ENCODE measurements around the gene HRC. TPM values are rescaled to one million over a fixed set of nuclear protein-coding genes. Genes with fewer than 3 reads are reported as not detected.

Gene HRC
- total and polyA plus RNA-seq, 7 experiments from 2014 or later, result not detected

DNA sequence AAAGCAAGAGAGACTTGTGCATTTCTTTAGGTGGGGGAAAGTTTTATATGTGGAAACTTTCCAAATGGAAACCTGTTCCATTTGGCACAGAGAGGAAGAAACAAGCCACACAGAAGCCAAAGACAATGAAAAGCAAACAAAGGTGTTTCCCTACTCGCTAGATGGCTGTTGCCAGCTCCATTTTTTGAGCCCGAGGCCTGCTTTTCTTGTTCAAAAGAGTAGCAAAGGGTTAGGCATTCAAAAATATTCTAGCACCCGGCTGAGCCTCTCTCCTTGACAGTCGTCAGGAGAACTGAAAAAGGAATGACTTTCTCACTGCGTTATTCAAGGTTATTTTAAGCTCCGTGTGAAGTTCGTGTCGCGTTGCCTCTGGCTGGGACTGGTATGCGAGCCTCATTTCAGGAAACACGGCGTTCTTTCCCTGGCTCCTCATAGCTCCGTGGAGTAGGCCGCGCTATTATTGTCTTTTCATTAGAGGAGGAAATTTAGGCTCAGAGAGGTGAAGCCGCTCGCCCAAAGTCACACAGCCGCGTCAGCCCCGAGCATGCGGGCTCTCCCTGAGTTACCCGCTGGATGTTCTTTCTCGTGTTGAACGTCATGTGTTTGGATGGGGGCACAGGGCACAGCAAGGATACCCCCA, 10.0 kb upstream of the HRC start:
- H3K27ac Mint-ChIP-seq, result no peak overlapping the region
- Histone ChIP-seq H3K4me1 (ENCODE audit: control insufficient read depth in 2 of 2, insufficient read depth in 2 of 2, low read length in 2 of 2) (no peaks in the 10 kb centered on the region), H3K27me3 (ENCODE audit: control insufficient read depth in 2 of 2, insufficient read depth in 2 of 2, low read length in 2 of 2) (no peaks in the 10 kb centered on the region), H3K9me3 (ENCODE audit: control insufficient read depth in 2 of 3, low read length in 3 of 3) (no peaks in the 10 kb centered on the region), H3K36me3 (ENCODE audit: control insufficient read depth in 2 of 3, insufficient read depth in 3 of 3, low read length in 3 of 3) (no peaks in the 10 kb centered on the region), H3K4me3 (ENCODE audit: low read length) (no peak overlapping the region), H3K27ac (ENCODE audit: low read depth, low read length) (no peak overlapping the region)
- H3K4me1 Mint-ChIP-seq, result no peaks in the 10 kb centered on the region
- no peak overlapping the region for H3K4me3 Mint-ChIP-seq
- intact Hi-C loops (cut with micrococcal nuclease), result no loop called here
- ChIA-PET CTCF (interaction anchor here (1.9 kb wide), 1 partner anchor 19 kb away, joined by 4 read pairs; no protein-coding TSS in a partner anchor), POLR2A (no interaction called here)
- H3K36me3 Mint-ChIP-seq, result no peaks in the 10 kb centered on the region
- ATAC-seq (no peak), DNase-seq (no peak)
- H3K9me3 Mint-ChIP-seq, result no peaks in the 10 kb centered on the region
- H3K27me3 Mint-ChIP-seq, result peaks cover 9 to 19% (median 10%) of the 10 kb centered on the region in 5 donors

DNA sequence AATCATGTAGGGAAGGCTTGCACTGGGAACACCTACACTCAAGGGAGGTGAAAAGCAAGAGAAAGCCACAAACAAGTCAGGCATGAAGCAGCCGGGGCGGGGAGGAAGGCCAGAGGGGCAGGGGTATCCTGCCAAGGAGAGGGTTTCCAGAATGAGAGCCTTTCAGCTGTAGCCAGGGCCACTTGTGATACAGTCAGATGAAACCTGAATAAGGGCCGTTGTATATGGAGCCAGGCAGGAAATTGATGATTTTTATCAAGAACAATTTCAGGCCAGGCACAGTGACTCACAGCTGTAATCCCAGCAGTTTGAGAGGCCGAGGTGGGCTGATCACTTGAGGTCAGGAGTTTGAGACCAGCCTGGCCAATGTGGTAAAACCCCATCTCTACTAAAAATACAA, 6.8 kb upstream of the HRC start:
- Histone ChIP-seq H3K4me3 (ENCODE audit: low read length) (no peak overlapping the region), H3K27me3 (ENCODE audit: control insufficient read depth in 2 of 2, insufficient read depth in 2 of 2, low read length in 2 of 2) (peaks cover 0 to 11% of the 10 kb centered on the region in 2 donors), H3K9me3 (ENCODE audit: control insufficient read depth in 2 of 3, low read length in 3 of 3) (no peaks in the 10 kb centered on the region), H3K36me3 (ENCODE audit: control insufficient read depth in 2 of 3, insufficient read depth in 3 of 3, low read length in 3 of 3) (no peaks in the 10 kb centered on the region), H3K4me1 (ENCODE audit: control insufficient read depth in 2 of 2, insufficient read depth in 2 of 2, low read length in 2 of 2) (peaks cover 0 to 7% of the 10 kb centered on the region in 2 donors), H3K27ac (ENCODE audit: low read depth, low read length) (no peak overlapping the region)
- ChIA-PET CTCF (interaction anchor here (0.6 kb wide), 1 partner anchor 334 kb away, joined by 3 read pairs; no protein-coding TSS in a partner anchor), POLR2A (no interaction called here)
- ATAC-seq (no peak), DNase-seq (no peak)
- no peak overlapping the region for H3K4me3 Mint-ChIP-seq
- H3K27me3 Mint-ChIP-seq, result peaks cover 28 to 47% (median 34%) of the 10 kb centered on the region in 5 donors
- intact Hi-C loops (cut with micrococcal nuclease), result no loop called here
- peaks cover 5 to 12% (median 7%) of the 10 kb centered on the region in 7 donors for H3K4me1 Mint-ChIP-seq
- H3K27ac Mint-ChIP-seq, result peak overlapping the region in 1 of 9 donors; percentile 51
- H3K9me3 Mint-ChIP-seq, result no peaks in the 10 kb centered on the region
- H3K36me3 Mint-ChIP-seq, result peaks cover 0 to 4% (median 0%) of the 10 kb centered on the region in 5 donors

DNA sequence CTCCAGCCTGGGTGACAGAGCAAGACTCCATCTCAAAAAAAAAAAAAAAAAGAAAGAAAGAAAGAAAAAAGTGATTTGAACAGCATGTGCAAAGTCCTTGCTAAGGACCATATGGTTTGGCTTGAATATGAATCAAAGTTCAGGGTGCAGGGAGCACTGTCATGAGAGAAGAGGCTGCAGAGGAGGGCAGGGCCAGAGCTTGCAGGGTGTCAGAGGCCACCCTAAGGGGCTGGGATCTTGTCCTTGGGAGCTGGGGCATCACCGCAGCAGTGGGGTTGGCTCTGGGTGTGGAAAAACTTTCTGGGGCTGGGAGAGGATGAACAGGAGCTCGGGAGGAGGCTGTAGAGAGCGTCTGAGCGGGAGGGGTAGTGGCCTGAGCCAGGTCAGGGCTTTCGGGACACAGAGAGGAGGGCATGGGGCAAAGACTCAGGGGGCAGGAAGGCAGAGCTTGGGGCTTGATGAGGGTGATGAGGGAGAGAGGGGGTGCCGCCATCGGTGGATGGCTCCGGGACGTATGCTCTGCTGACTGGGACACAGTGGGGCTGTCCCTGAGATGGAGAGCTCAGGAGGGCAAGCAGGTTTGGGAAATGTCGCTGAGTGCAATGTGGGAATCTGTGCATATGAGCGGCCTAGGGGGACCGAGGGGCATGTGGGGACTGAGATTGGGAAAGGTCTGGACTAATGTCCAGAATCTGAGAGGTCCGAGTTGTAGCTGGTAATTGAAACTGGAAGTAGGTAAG, 5.4 kb upstream of the HRC start:
- H3K4me1 ChIP-seq (ENCODE audit: control insufficient read depth in 2 of 2, insufficient read depth in 2 of 2, low read length in 2 of 2), result peaks cover 0 to 7% of the 10 kb centered on the region in 2 donors
- intact Hi-C loops (cut with micrococcal nuclease), result no loop called here
- POLR2A ChIA-PET, result no interaction called here
- no peak overlapping the region for H3K27ac ChIP-seq (ENCODE audit: low read depth, low read length)
- no peak overlapping the region for H3K4me3 ChIP-seq (ENCODE audit: low read length)
- H3K27ac Mint-ChIP-seq, result no peak overlapping the region
- H3K4me1 Mint-ChIP-seq, result peaks cover 5 to 12% (median 7%) of the 10 kb centered on the region in 7 donors
- no peak for ATAC-seq
- H3K36me3 ChIP-seq (ENCODE audit: control insufficient read depth in 2 of 3, insufficient read depth in 3 of 3, low read length in 3 of 3), result no peaks in the 10 kb centered on the region
- H3K36me3 Mint-ChIP-seq, result peaks cover 0 to 4% (median 0%) of the 10 kb centered on the region in 5 donors
- H3K27me3 ChIP-seq (ENCODE audit: control insufficient read depth in 2 of 2, insufficient read depth in 2 of 2, low read length in 2 of 2), result peaks cover 0 to 12% of the 10 kb centered on the region in 2 donors
- CTCF ChIA-PET, result no interaction called here
- no peaks in the 10 kb centered on the region for H3K9me3 Mint-ChIP-seq
- H3K4me3 Mint-ChIP-seq, result no peak overlapping the region
- no peaks in the 10 kb centered on the region for H3K9me3 ChIP-seq (ENCODE audit: control insufficient read depth in 2 of 3, low read length in 3 of 3)
- H3K27me3 Mint-ChIP-seq, result peaks cover 34 to 49% (median 40%) of the 10 kb centered on the region in 5 donors
- DNase-seq, result no peak

DNA sequence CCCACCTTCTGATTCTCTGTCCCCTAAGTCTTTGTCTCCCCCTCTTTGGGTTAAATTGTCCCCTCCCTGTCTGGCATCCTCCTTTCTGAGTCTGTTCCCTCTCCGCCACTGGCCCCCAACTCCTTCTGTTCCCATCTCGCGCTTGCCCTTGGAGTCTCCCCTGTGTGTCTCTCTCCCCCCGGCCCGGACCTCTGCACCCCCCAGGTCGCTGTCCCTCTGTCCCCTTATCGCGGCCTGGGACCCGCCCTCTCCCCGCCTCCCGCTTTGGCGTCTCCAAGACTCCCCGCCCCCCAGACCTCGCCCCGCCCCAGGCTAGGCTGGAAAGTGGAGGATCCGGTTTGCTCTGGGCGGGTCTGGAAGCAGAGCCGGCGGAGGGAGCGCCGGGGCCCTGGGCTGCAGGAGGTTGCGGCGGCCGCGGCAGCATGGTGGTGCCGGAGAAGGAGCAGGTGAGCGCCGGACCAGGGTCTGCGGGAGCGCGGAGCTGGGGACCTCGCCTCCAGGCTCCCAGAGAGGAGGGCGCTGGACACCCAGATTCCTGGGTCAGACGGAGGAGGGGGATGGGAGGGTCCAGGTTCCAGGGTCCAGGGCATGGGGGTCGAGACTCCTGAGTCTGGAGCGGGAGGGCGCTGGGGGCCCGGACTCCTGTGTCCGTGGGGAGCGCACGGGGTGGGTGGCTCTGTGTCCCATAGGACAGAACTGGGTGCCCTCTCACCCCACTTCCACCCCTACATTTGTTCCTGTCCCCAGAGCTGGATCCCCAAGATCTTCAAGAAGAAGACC, 2.4 kb upstream of the HRC start, which contains the start of gene TRPM4:
Gene TRPM4, plus strand, starts transcription at position 348 of the 780 bp plus-strand sequence. Its CDS starts 75 bp downstream, at position 423.
- Histone ChIP-seq H3K4me3 (ENCODE audit: low read length) (no peak within 1 kb of the TSS), H3K36me3 (ENCODE audit: control insufficient read depth in 2 of 3, insufficient read depth in 3 of 3, low read length in 3 of 3) (no peaks in the 10 kb centered on the region), H3K27me3 (ENCODE audit: control insufficient read depth in 2 of 2, insufficient read depth in 2 of 2, low read length in 2 of 2) (peaks cover 0 to 14% of the 10 kb centered on the region in 2 donors), H3K4me1 (ENCODE audit: control insufficient read depth in 2 of 2, insufficient read depth in 2 of 2, low read length in 2 of 2) (peaks cover 0 to 7% of the 10 kb centered on the region in 2 donors), H3K9me3 (ENCODE audit: control insufficient read depth in 2 of 3, low read length in 3 of 3) (no peaks in the 10 kb centered on the region), H3K27ac (ENCODE audit: low read depth, low read length) (no peak within 1 kb of the TSS)
- peaks cover 0 to 4% (median 2%) of the 10 kb centered on the region in 5 donors for H3K36me3 Mint-ChIP-seq
- ATAC-seq (peak; percentile 75), DNase-seq (peak in 4 of 9 donors; percentile 13 to 75 (median 22))
- peak within 1 kb of the TSS in 1 of 9 donors; percentile 21 for H3K27ac Mint-ChIP-seq
- H3K4me3 Mint-ChIP-seq, result peak within 1 kb of the TSS in 9 of 10 donors; percentile 12 to 74 (median 55)
- H3K9me3 Mint-ChIP-seq, result peaks cover 0 to 10% (median 4%) of the 10 kb centered on the region in 11 donors
- intact Hi-C loops (cut with micrococcal nuclease), result no loop called here
- H3K4me1 Mint-ChIP-seq, result peaks cover 5 to 13% (median 7%) of the 10 kb centered on the region in 7 donors
- CTCF ChIA-PET, result no interaction called here
- H3K27me3 Mint-ChIP-seq, result peaks cover 54 to 68% (median 63%) of the 10 kb centered on the region in 5 donors
- POLR2A ChIA-PET, result no interaction called here

DNA sequence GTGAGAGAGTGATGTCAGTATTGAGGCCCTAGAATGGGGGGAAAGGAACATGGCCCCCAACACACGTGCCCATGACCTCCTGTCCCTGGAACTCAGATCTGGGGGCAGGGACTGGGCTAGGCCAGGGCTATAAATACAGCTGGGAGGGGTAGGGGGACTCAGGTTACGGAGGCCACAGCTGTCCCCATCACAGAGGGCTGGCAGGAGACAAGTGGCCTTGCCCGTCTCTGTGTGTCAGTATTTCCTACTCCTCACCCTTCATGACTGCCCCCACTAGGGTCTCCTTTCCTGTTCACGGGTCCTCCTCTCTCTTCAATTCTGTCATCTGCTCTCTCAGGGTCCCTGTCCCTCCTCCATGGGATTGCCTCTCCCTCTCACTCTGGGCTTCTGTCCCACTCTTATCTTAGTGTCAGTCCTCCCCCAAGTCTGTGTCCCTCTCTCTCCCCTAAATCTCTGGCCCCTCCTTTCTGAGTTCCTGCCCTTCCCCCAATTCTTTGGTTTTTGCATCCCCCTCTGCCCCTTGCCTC, 687 bp upstream of the HRC start:
- POLR2A ChIA-PET, result no interaction called here
- Mint-ChIP-seq H3K4me3 (peak overlapping the region in 1 of 10 donors; percentile 8), H3K9me3 (peaks cover 0 to 11% (median 5%) of the 10 kb centered on the region in 11 donors), H3K27me3 (peaks cover 59 to 78% (median 62%) of the 10 kb centered on the region in 5 donors), H3K27ac (no peak overlapping the region), H3K4me1 (peaks cover 11 to 22% (median 17%) of the 10 kb centered on the region in 7 donors), H3K36me3 (peaks cover 0 to 9% (median 2%) of the 10 kb centered on the region in 5 donors)
- DNase-seq, result no peak
- Histone ChIP-seq H3K9me3 (ENCODE audit: control insufficient read depth in 2 of 3, low read length in 3 of 3) (no peaks in the 10 kb centered on the region), H3K4me3 (ENCODE audit: low read length) (no peak overlapping the region), H3K36me3 (ENCODE audit: control insufficient read depth in 2 of 3, insufficient read depth in 3 of 3, low read length in 3 of 3) (no peaks in the 10 kb centered on the region), H3K27ac (ENCODE audit: low read depth, low read length) (no peak overlapping the region), H3K4me1 (ENCODE audit: control insufficient read depth in 2 of 2, insufficient read depth in 2 of 2, low read length in 2 of 2) (peaks cover 0 to 14% of the 10 kb centered on the region in 2 donors), H3K27me3 (ENCODE audit: control insufficient read depth in 2 of 2, insufficient read depth in 2 of 2, low read length in 2 of 2) (peaks cover 3 to 23% of the 10 kb centered on the region in 2 donors)
- intact Hi-C loops (cut with micrococcal nuclease), result no loop called here
- no peak for ATAC-seq
- CTCF ChIA-PET, result interaction anchor here (0.9 kb wide), 1 partner anchor 58 kb away, joined by 4 read pairs; no protein-coding TSS in a partner anchor

DNA sequence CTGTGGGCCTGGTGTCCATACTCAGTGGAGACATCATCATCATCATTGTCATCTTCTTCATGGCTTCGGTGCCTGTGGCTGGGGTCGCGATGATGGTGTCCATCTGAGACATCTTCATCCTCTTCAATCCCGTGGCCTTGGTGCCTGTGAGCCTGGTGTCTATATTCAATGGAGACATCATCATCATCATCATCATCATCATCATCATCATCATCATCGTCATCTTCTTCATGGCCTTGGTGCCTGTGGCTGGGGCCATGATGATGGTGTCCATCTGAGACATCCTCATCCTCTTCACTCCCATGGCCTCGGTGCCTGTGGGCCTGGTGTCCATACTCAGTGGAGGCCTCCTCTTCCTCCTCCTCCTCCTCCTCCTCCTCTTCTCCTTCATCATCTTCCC, 917 bp downstream of the HRC start:
- Histone ChIP-seq H3K9me3 (ENCODE audit: control insufficient read depth in 2 of 3, low read length in 3 of 3) (no peaks in the 10 kb centered on the region), H3K4me3 (ENCODE audit: low read length) (no peak overlapping the region), H3K27me3 (ENCODE audit: control insufficient read depth in 2 of 2, insufficient read depth in 2 of 2, low read length in 2 of 2) (peaks cover 3 to 38% of the 10 kb centered on the region in 2 donors), H3K27ac (ENCODE audit: low read depth, low read length) (no peak overlapping the region), H3K4me1 (ENCODE audit: control insufficient read depth in 2 of 2, insufficient read depth in 2 of 2, low read length in 2 of 2) (peaks cover 7 to 30% of the 10 kb centered on the region in 2 donors), H3K36me3 (ENCODE audit: control insufficient read depth in 2 of 3, insufficient read depth in 3 of 3, low read length in 3 of 3) (no peaks in the 10 kb centered on the region)
- Mint-ChIP-seq H3K4me1 (peaks cover 12 to 35% (median 27%) of the 10 kb centered on the region in 7 donors), H3K27me3 (peaks cover 54 to 75% (median 56%) of the 10 kb centered on the region in 5 donors), H3K9me3 (peaks cover 0 to 11% (median 5%) of the 10 kb centered on the region in 11 donors), H3K27ac (no peak overlapping the region), H3K36me3 (peaks cover 0 to 9% (median 0%) of the 10 kb centered on the region in 5 donors), H3K4me3 (peak overlapping the region in 2 of 10 donors; percentile 3 to 38)
- ATAC-seq (no peak), DNase-seq (no peak)
- POLR2A ChIA-PET, result interaction anchor here (0.6 kb wide), 1 partner anchor 153 kb away, joined by 5 read pairs; no protein-coding TSS in a partner anchor
- CTCF ChIA-PET, result interaction anchor here (0.6 kb wide), 1 partner anchor 15 kb away, joined by 3 read pairs; no protein-coding TSS in a partner anchor
- intact Hi-C loops (cut with micrococcal nuclease), result loop anchor here in 1 of 2 donors (5.0 kb wide), 1 partner anchor 37 kb away; the partner anchor contains the start of genes C19orf73 and PPFIA3

Data from naive thymus-derived CD4-positive, alpha-beta T cell (primary cell).